H1 (cell line): ENCODE results near the gene MED16. TPM values are rescaled to one million over a fixed set of nuclear protein-coding genes. Genes with fewer than 3 reads are reported as not detected.

Source experiments
- CTCF ChIA-PET: fragments of 300-600 bp; sonication (Branson Sonifier 250); formaldehyde crosslinking; loops from one replicate; lab custom pipeline; 2021; ENCODE audit not compliant: partially characterized antibody; lab: Charles Lee
- POLR2A ChIA-PET: fragments of 300-600 bp; sonication (Branson Sonifier 250); formaldehyde crosslinking; loops from one replicate; lab custom pipeline; 2021; ENCODE audit warnings: inconsistent platforms; ENCODE audit not compliant: partially characterized antibody; lab: Charles Lee
- DNase-seq, 2 experiments: peaks; one replicate each; pipeline versions ENCODE4 v3.0.0 to v3.0.0-alpha.2; 2010 to 2022; ENCODE audit warnings: low spot score in 2 of 2, low read depth in 1 of 2, mixed read lengths in 1 of 2
- FAIRE-seq: peaks from 2 replicates; lab custom pipeline; 2011; peaks lifted over from hg19 to GRCh38; lab: Jason Lieb, UNC
- H2AFZ ChIP-seq: 2 replicates; pipeline ENCODE4 v1.8.1; 2012; ENCODE audit warnings: low read length, inconsistent platforms
- H2AK5ac ChIP-seq: 2 replicates; pipeline ENCODE4 v1.6.1; 2013; ENCODE audit warnings: low read depth, low read length
- H2BK120ac ChIP-seq: replicated peaks from 2 replicates; pipeline ENCODE3; 2013; ENCODE audit warnings: low read depth, low read length, inconsistent platforms
- H2BK12ac ChIP-seq: 2 replicates; pipeline ENCODE4 v1.6.1; 2013; ENCODE audit warnings: low read depth, low read length
- H2BK15ac ChIP-seq: 2 replicates; pipeline ENCODE4 v1.6.1; 2013; ENCODE audit warnings: low read length
- H2BK20ac ChIP-seq: 2 replicates; pipeline ENCODE4 v1.6.1; 2013; ENCODE audit warnings: low read length
- H2BK5ac ChIP-seq: 2 replicates; pipeline ENCODE4 v1.6.1; 2013; ENCODE audit warnings: low read depth, low read length
- H3K14ac ChIP-seq: 2 replicates; pipeline ENCODE4 v1.6.1; 2013; ENCODE audit warnings: inconsistent platforms; ENCODE audit not compliant: insufficient read length
- H3K18ac ChIP-seq: 2 replicates; pipeline ENCODE4 v1.6.1; 2013; ENCODE audit warnings: low read length; ENCODE audit errors: extremely low read depth
- H3K23ac ChIP-seq: 2 replicates; pipeline ENCODE4 v1.6.1; 2013; ENCODE audit warnings: inconsistent platforms; ENCODE audit not compliant: insufficient read length
- H3K23me2 ChIP-seq: 2 replicates; pipeline ENCODE4 v1.6.1; 2013; ENCODE audit warnings: low read depth, low read length
- H3K27ac ChIP-seq: 2 replicates; pipeline ENCODE4 v1.6.1; 2011; ENCODE audit warnings: low read depth, low read length, inconsistent platforms
- H3K27me3 ChIP-seq, 4 experiments: replicated peaks in 1 of 4; 1 replicate in 1 of 4; 2 replicates in 3 of 4; pipeline versions ENCODE4 v1.6.1 to v1.8.1; 2011 to 2013; ENCODE audit warnings: low read length in 3 of 4, mild to moderate bottlenecking in 3 of 4, inconsistent platforms in 2 of 4, mixed read lengths in 2 of 4, moderate library complexity in 1 of 4; ENCODE audit not compliant: control insufficient read depth in 3 of 4, insufficient read depth in 3 of 4; ENCODE audit errors: extremely low read depth in 1 of 4
- H3K36me3 ChIP-seq, 4 experiments: 2 replicates each; pipeline versions ENCODE4 v1.6.1 to v1.8.1; 2011 to 2013; ENCODE audit warnings: mild to moderate bottlenecking in 4 of 4, low read length in 3 of 4, moderate library complexity in 2 of 4, control low read depth in 1 of 4, inconsistent platforms in 1 of 4; ENCODE audit not compliant: insufficient read depth in 4 of 4, control insufficient read depth in 2 of 4
- H3K4ac ChIP-seq: replicated peaks from 2 replicates; pipeline ENCODE3; 2013; ENCODE audit warnings: low read length, low read depth, mixed read lengths, inconsistent platforms; ENCODE audit not compliant: insufficient read length
- H3K4me1 ChIP-seq, 4 experiments: replicated peaks in 1 of 4; 1 replicate in 1 of 4; 2 replicates in 3 of 4; pipeline versions ENCODE4 v1.6.1 to v1.8.1; 2011 to 2013; ENCODE audit warnings: low read length in 3 of 4, inconsistent platforms in 2 of 4, mixed read lengths in 1 of 4; ENCODE audit not compliant: insufficient read depth in 4 of 4, control insufficient read depth in 3 of 4
- H3K4me2 ChIP-seq, 2 experiments: 2 replicates each; pipeline versions ENCODE4 v1.6.1 to v1.8.1; 2011 to 2013; ENCODE audit warnings: low read depth in 2 of 2, low read length in 2 of 2, control low read depth in 1 of 2, inconsistent platforms in 1 of 2, mild to moderate bottlenecking in 1 of 2; ENCODE audit not compliant: insufficient read depth in 1 of 2
- H3K4me3 ChIP-seq, 4 experiments: fragments of 200-600, 300-600 bp in 1 of 4; sonication (generic), shearing (Covaris generic), sonication (Bioruptor Twin) in 1 of 4; 2 replicates each; pipeline versions ENCODE4 v1.5.1 to v1.8.1; 2011 to 2016; ENCODE audit warnings: low read length in 4 of 4, low read depth in 3 of 4, control low read depth in 2 of 4, inconsistent platforms in 2 of 4, mild to moderate bottlenecking in 2 of 4, mixed read lengths in 1 of 4, moderate library complexity in 1 of 4; ENCODE audit not compliant: insufficient read depth in 2 of 4; ENCODE audit errors: extremely low read depth in 1 of 4
- H3K56ac ChIP-seq: replicated peaks from 2 replicates; pipeline ENCODE3; 2013; ENCODE audit warnings: low read depth, mild to moderate bottlenecking, mixed read lengths, low read length, inconsistent platforms; ENCODE audit not compliant: insufficient read length
- H3K79me1 ChIP-seq: 2 replicates; pipeline ENCODE4 v1.6.1; 2013; ENCODE audit warnings: low read depth, low read length, control low read depth
- H3K79me2 ChIP-seq, 2 experiments: 2 replicates each; pipeline versions ENCODE4 v1.6.1 to v1.8.1; 2012 to 2013; ENCODE audit warnings: low read length in 2 of 2, mild to moderate bottlenecking in 2 of 2, inconsistent platforms in 1 of 2; ENCODE audit not compliant: insufficient read depth in 2 of 2, control insufficient read depth in 1 of 2
- H3K9ac ChIP-seq, 4 experiments: replicated peaks in 1 of 4; 1 replicate in 1 of 4; 2 replicates in 3 of 4; pipeline versions ENCODE4 v1.6.1 to v1.8.1; 2011 to 2013; ENCODE audit warnings: low read depth in 3 of 4, low read length in 3 of 4, control low read depth in 2 of 4, mild to moderate bottlenecking in 2 of 4, moderate library complexity in 2 of 4, inconsistent platforms in 1 of 4; ENCODE audit errors: extremely low read depth in 1 of 4
- H3K9me3 ChIP-seq, 2 experiments: 2 replicates each; pipeline versions ENCODE4 v1.6.1 to v1.8.1; 2012 to 2013; ENCODE audit warnings: mild to moderate bottlenecking in 2 of 2, moderate library complexity in 2 of 2, control low read depth in 1 of 2, inconsistent platforms in 1 of 2, low read depth in 1 of 2, low read length in 1 of 2, mixed read lengths in 1 of 2; ENCODE audit not compliant: insufficient read depth in 2 of 2
- H4K20me1 ChIP-seq, 2 experiments: replicated peaks in 1 of 2; 2 replicates each; pipeline versions ENCODE3 to v1.8.1; 2011 to 2013; ENCODE audit warnings: inconsistent platforms in 2 of 2, low read length in 2 of 2, mild to moderate bottlenecking in 1 of 2; ENCODE audit not compliant: insufficient read depth in 2 of 2, control insufficient read depth in 1 of 2
- H4K5ac ChIP-seq: 2 replicates; pipeline ENCODE4 v1.6.1; 2013; ENCODE audit warnings: low read length, low read depth, mixed read lengths, inconsistent platforms; ENCODE audit not compliant: insufficient read length
- H4K8ac ChIP-seq: 2 replicates; pipeline ENCODE4 v1.8.0; 2013; ENCODE audit warnings: mild to moderate bottlenecking, moderate library complexity, low read length, inconsistent platforms; ENCODE audit not compliant: insufficient read depth; ENCODE audit errors: extremely low read depth
- H4K91ac ChIP-seq: replicated peaks from 2 replicates; pipeline ENCODE3; 2013; ENCODE audit warnings: low read length, mixed read lengths, inconsistent platforms; ENCODE audit not compliant: insufficient read length
- CEBPB ChIP-seq: IDR thresholded peaks from 2 replicates; pipeline ENCODE4 v1.6.1; 2012; ENCODE audit warnings: low read depth, low read length
- RNF2 ChIP-seq: fragments of 200-900, 300-1000 bp; sonication (generic); IDR thresholded peaks from 2 replicates; pipeline ENCODE4 v1.7.1; 2016; ENCODE audit warnings: borderline replicate concordance, low read depth, mild to moderate bottlenecking, antibody characterized with exemption, low read length; ENCODE audit not compliant: poor library complexity, severe bottlenecking; ENCODE audit errors: missing control alignments
- WGBS, 2 experiments: shearing (Covaris generic) in 1 of 2; methylation state at CpG; one replicate each; pipeline versions ENCODE4 v1.1.6 to v1.1.7; 2013 to 2015; ENCODE audit warnings: low lambda C conversion rate in 2 of 2, mixed read lengths in 2 of 2, inconsistent platforms in 1 of 2, low coverage in 1 of 2, missing lambda C conversion rate in 1 of 2; ENCODE audit not compliant: insufficient replicate concordance in 2 of 2, insufficient coverage in 1 of 2, insufficient read length in 1 of 2; ENCODE audit errors: extremely low coverage in 1 of 2, missing lambda C conversion rate in 1 of 2; 5-methylcytosine and 5-hydroxymethylcytosine counted together
- polyA plus RNA-seq, 7 experiments: library from polyadenylated mRNA; depleted of rRNA in 3 of 7; stranded (reverse) in 5 of 7; unstranded in 2 of 7; fragments of >200 nt in 5 of 7; fragments of 200-250 nt in 2 of 7; gene quantifications; 1 replicate in 5 of 7; 2 replicates in 1 of 7; 4 replicates in 1 of 7; pipeline versions ENCODE4 v1.2.1 to v1.2.3, GENCODE V29; 2011 to 2013; ENCODE audit warnings: missing spikeins in 2 of 7, mixed read lengths in 2 of 7
- total RNA-seq: library from RNA; stranded (reverse); fragmentation: NEBNext Ultra II Directional; extraction: Animal tissue kit (Norgen Biotek cat#: 25700); gene quantifications from 2 replicates; pipeline ENCODE4 v1.2.1, GENCODE V29; 2021
- TF ChIP-seq, protein P1 (sequence below): IDR thresholded peaks from 2 replicates; pipeline ENCODE4 v1.6.1; 2012; ENCODE audit warnings: low read length, inconsistent platforms

The MED16 gene
- total and polyA plus RNA-seq, 2 of the 8 experiments (the other 6 are each of a cell fraction or from before 2014, with no cell fraction given): 51.0 to 67.2 TPM

DNA sequence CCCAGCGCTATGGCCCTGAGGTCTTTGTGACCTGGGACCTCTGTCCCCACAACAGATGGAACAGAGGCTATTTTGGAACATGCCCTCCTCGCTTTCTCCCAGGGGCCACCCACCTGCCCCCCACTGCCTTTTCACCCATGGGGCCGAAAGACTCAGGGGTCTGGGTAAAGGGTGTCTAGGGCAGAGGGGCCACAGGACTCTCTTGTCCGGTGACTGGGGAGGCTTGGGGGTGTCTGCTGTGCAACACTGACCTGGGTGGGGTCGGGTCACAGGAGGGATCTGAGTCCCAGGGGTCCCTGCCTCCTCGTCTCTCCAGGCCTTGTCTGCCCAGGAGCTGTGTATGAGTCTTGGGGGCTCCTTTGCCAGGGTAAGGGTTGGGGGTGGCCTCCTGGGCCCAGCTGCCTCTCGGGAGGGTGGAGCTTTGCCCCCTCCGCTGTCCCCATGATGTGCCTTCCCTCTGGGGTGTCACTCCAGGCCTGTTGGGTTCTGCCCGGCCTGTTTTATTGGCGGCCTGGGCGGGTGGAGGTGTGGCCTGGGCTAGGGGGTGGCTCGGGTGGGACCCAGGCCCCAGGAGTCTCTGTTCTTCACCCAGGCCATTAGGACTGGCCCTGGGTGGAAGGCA is 34.9 kb upstream of the MED16 start:
- CTCF ChIA-PET: interaction anchor here (0.8 to 1.5 kb wide), 3 partner anchors 35 to 56 kb away, joined by 3 to 5 read pairs (median 3); partner anchors contain the start of gene WDR18
- Histone ChIP-seq H3K4me1 (peaks cover 2 to 15% (median 8%) of the 10 kb centered on the region in 4 experiments), H3K4me2 (peak overlapping the region; percentile 63 to 71), H4K91ac (peak overlapping the region; percentile 89), H3K79me2 (peaks cover 0 to 29% of the 10 kb centered on the region in 2 experiments; a peak in 3 of 4 replicates), H3K18ac (peak overlapping the region; percentile 71), H3K27ac (no peak overlapping the region; the same call in 1 of the 2 replicates), H4K5ac (peak overlapping the region; percentile 68), H2BK5ac (peak overlapping the region; percentile 75; the same call in 1 of the 2 replicates), H4K20me1 (peaks cover 0 to 8% of the 10 kb centered on the region in 2 experiments), H2BK120ac (peak overlapping the region; percentile 10), H2AK5ac (no peak overlapping the region), H3K23ac (no peak overlapping the region), H2BK12ac (no peak overlapping the region; the same call in 1 of the 2 replicates), H2BK15ac (0 out of 2 replicates have a peak overlapping the region, but pooled peaks have one; percentile 46), H3K9ac (no peak overlapping the region; a peak in 1 of 7 replicates), H3K27me3 (peaks cover 0 to 5% (median 0%) of the 10 kb centered on the region in 4 experiments; a peak in 1 of 7 replicates), H3K23me2 (peaks cover 6% of the 10 kb centered on the region), H3K36me3 (peaks cover 0 to 15% (median 8%) of the 10 kb centered on the region in 4 experiments; a peak in 3 of 8 replicates), H3K14ac (no peak overlapping the region), H3K9me3 (no peaks in the 10 kb centered on the region), H3K56ac (no peak overlapping the region), H4K8ac (peak overlapping the region; percentile 66), H2AFZ (no peak overlapping the region), H3K79me1 (peaks cover 6% of the 10 kb centered on the region; the same call in 1 of the 2 replicates), H2BK20ac (0 out of 2 replicates have a peak overlapping the region, but pooled peaks have one; percentile 10), H3K4ac (peak overlapping the region; percentile 69), H3K4me3 (peak overlapping the region in 3 of 4 experiments; percentile 21 to 97 (median 86); a peak in 4 of 8 replicates)
- TF ChIP-seq CEBPB (no peak), RNF2 (no peak)
- TF ChIP-seq, protein P1, sequence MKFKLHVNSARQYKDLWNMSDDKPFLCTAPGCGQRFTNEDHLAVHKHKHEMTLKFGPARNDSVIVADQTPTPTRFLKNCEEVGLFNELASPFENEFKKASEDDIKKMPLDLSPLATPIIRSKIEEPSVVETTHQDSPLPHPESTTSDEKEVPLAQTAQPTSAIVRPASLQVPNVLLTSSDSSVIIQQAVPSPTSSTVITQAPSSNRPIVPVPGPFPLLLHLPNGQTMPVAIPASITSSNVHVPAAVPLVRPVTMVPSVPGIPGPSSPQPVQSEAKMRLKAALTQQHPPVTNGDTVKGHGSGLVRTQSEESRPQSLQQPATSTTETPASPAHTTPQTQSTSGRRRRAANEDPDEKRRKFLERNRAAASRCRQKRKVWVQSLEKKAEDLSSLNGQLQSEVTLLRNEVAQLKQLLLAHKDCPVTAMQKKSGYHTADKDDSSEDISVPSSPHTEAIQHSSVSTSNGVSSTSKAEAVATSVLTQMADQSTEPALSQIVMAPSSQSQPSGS: no peak
- POLR2A ChIA-PET: interaction anchor here (0.6 to 1.2 kb wide), 7 partner anchors 26 to 66 kb away, joined by 3 to 6 read pairs (median 3); no protein-coding TSS in a partner anchor
- FAIRE-seq: no peak
- 67% methylated on average over 8 of the region's 12 CpGs; no CpG with 5 or more reads in 1 of the 2 experiments for WGBS, 2 experiments
- no peak for DNase-seq
